Stimulated activated CD8-positive, alpha-beta memory T cell treated with anti-CD3 and anti-CD28 coated beads, Interleukin-12 subunit alpha, Interleukin-12 subunit beta, amount 100 ng/mL, for 24 hours (primary cell): ENCODE data around the gene CEACAM6.
"Not testable (repeated sequence)": the region's sequence is repeated elsewhere in the genome, so short reads cannot be mapped to it uniquely, and the experiment has no call there.

Experiments used
- DNase-seq: peaks from one replicate; pipeline ENCODE4 v3.0.0-alpha.2; 2020; ENCODE audit errors: extremely low read depth

CEACAM6 gene

GRCh38 chr19:41746593-41747227, 8.6 kb upstream of the CEACAM6 start:
- no peak for DNase-seq

GRCh38 chr19:41748012-41748411, 7.3 kb upstream of the CEACAM6 start:
- no peak for DNase-seq

- not testable (repeated sequence) for DNase-seq
Measured at GRCh38 chr19:41750248-41751134, 4.8 kb upstream of the CEACAM6 start.

GRCh38 chr19:41753159-41753558, 2.2 kb upstream of the CEACAM6 start:
- peak; percentile 46 for DNase-seq

- DNase-seq: peak; percentile 26
Measured at GRCh38 chr19:41753936-41754529, 1.3 kb upstream of the CEACAM6 start.

- DNase-seq: no peak
Measured at GRCh38 chr19:41758846-41759245, 3.5 kb downstream of the CEACAM6 start.

- no peak for DNase-seq
Measured at GRCh38 chr19:41767115-41767514, 11.8 kb downstream of the CEACAM6 start.

GRCh38 chr19:41768105-41768504, 12.8 kb downstream of the CEACAM6 start:
- not testable (repeated sequence) for DNase-seq

- DNase-seq: no peak
Measured at GRCh38 chr19:41769608-41770007, 14.3 kb downstream of the CEACAM6 start.

- DNase-seq: no peak
Measured at GRCh38 chr19:41771410-41771809, 16.1 kb downstream of the CEACAM6 start.

GRCh38 chr19:41774515-41774980, 19.2 kb downstream of the CEACAM6 start:
- peak; percentile 3 for DNase-seq

GRCh38 chr19:41776700-41777099, 21.4 kb downstream of the CEACAM6 start:
- no peak for DNase-seq

- no peak for DNase-seq
Measured at GRCh38 chr19:41783612-41784011, 28.3 kb downstream of the CEACAM6 start.

- no peak for DNase-seq
Measured at GRCh38 chr19:41784312-41784711, 29.0 kb downstream of the CEACAM6 start.

- no peak for DNase-seq
Measured at GRCh38 chr19:41784743-41785142, 29.4 kb downstream of the CEACAM6 start.

GRCh38 chr19:41785653-41786052, 30.3 kb downstream of the CEACAM6 start:
- DNase-seq: peak; percentile 31

GRCh38 chr19:41787055-41787454, 31.7 kb downstream of the CEACAM6 start:
- DNase-seq: no peak

- DNase-seq: not testable (repeated sequence)
Measured at GRCh38 chr19:41788518-41788917, 33.2 kb downstream of the CEACAM6 start.

GRCh38 chr19:41789053-41789452, 33.7 kb downstream of the CEACAM6 start:
- DNase-seq: not testable (repeated sequence)

GRCh38 chr19:41792513-41793413, 37.4 kb downstream of the CEACAM6 start:
- DNase-seq: no peak

- no peak for DNase-seq
Measured at GRCh38 chr19:41793414-41793727, 38.0 kb downstream of the CEACAM6 start.

GRCh38 chr19:41795031-41795461, 39.7 kb downstream of the CEACAM6 start:
- DNase-seq: no peak
